ENCODE data around the gene MACROD2. TPM values are rescaled to one million over a fixed set of nuclear protein-coding genes. Genes with fewer than 3 reads are reported as not detected.

The MACROD2 gene
- total RNA-seq, 2 donors from 2014 or later, result 8.0 to 19.4 TPM

DNA sequence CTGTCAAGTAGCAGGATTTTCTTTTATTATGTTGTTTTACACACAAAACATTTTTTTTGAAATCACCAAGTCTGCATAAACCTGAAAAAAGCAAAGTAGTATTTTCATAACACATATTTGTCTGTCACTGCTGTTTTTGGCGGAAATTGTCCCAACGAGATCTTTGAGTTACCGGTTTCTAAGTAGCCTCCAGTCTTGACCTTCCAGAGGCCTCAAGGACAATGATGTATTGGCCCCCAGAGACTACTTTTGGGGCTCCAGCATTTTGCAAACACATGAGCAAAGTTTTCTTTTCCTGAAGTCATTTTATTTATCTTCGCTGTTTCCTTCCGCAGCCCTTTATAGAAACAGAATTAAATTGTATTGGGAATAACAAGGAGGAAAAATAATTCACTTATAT, 1715.3 kb downstream of the MACROD2 start:
- Histone ChIP-seq H3K4me3 (no peak overlapping the region), H3K27ac (no peak overlapping the region), H3K27me3 (replicated peaks; ENCODE audit: insufficient read depth) (no peaks in the 10 kb centered on the region), H3K36me3 (no peaks in the 10 kb centered on the region), H3K4me1 (replicated peaks) (no peaks in the 10 kb centered on the region), H3K9me3 (no peaks in the 10 kb centered on the region)
- no peak for DNase-seq (ENCODE audit: low spot score)
- TF ChIP-seq POLR2AphosphoS5 (IDR thresholded peaks at IDR 0.05) (no peak), POLR2A (IDR thresholded peaks at IDR 0.05) (no peak)
- TF ChIP-seq, protein P1, sequence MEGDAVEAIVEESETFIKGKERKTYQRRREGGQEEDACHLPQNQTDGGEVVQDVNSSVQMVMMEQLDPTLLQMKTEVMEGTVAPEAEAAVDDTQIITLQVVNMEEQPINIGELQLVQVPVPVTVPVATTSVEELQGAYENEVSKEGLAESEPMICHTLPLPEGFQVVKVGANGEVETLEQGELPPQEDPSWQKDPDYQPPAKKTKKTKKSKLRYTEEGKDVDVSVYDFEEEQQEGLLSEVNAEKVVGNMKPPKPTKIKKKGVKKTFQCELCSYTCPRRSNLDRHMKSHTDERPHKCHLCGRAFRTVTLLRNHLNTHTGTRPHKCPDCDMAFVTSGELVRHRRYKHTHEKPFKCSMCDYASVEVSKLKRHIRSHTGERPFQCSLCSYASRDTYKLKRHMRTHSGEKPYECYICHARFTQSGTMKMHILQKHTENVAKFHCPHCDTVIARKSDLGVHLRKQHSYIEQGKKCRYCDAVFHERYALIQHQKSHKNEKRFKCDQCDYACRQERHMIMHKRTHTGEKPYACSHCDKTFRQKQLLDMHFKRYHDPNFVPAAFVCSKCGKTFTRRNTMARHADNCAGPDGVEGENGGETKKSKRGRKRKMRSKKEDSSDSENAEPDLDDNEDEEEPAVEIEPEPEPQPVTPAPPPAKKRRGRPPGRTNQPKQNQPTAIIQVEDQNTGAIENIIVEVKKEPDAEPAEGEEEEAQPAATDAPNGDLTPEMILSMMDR (IDR thresholded peaks at IDR 0.05), result no peak
- 93% methylated on average over 5 of the region's 5 CpGs for WGBS
- intact Hi-C loops (cut with DNase I), result no loop called here

DNA sequence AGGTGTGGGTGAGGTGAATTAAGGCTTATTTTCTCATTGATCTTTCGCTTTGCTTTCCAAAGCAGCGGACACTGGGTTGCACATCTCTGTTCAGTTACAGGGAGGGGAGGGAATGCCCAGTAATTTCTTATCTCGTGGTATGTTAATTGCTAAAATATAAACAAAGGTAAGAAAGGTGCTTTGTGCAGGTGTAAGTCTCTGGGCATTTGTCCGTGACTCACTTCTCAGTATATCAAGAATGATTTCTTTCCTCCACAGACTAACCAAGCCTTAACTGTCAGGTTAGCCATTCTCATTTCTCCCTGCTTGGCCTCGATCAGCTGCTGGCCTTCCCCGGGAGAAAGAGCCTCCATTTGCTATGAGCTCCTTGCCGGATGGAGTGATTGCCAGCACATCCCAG, 1715.9 kb downstream of the MACROD2 start:
- no peak overlapping the region for H3K4me3 ChIP-seq
- H3K36me3 ChIP-seq, result no peaks in the 10 kb centered on the region
- no peaks in the 10 kb centered on the region for H3K9me3 ChIP-seq
- DNase-seq (ENCODE audit: low spot score), result no peak
- no peaks in the 10 kb centered on the region for H3K4me1 ChIP-seq (replicated peaks)
- no peak for TF ChIP-seq POLR2AphosphoS5 (IDR thresholded peaks at IDR 0.05)
- no peak for TF ChIP-seq POLR2A (IDR thresholded peaks at IDR 0.05)
- TF ChIP-seq, protein P1 (IDR thresholded peaks at IDR 0.05), result no peak
- H3K27ac ChIP-seq, result no peak overlapping the region
- intact Hi-C loops (cut with DNase I), result no loop called here
- no peaks in the 10 kb centered on the region for H3K27me3 ChIP-seq (replicated peaks; ENCODE audit: insufficient read depth)
- WGBS, result 86% methylated on average over 7 of the region's 7 CpGs

DNA sequence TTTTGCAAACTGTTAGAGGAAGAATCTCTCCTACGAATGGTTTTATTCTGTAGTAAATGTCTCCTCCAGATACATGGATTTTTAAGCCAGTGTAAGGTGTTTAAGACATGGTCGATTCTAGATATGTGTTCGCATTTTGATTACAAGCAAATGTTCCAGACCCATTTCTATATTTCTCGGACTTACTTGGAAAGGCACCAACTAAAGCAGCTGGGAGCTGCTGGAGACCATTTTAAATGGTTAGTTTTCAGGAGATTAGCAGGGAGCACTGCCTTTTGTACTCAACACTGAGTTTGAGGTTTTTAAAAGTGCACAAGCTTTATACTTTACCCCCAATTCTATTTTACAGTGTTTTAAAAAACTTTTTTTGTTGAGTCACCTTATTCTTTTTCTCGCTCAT, 1720.9 kb downstream of the MACROD2 start:
- TF ChIP-seq, protein P1 (IDR thresholded peaks at IDR 0.05), result no peak
- TF ChIP-seq POLR2A (IDR thresholded peaks at IDR 0.05), result no peak
- TF ChIP-seq POLR2AphosphoS5 (IDR thresholded peaks at IDR 0.05), result no peak
- WGBS, result 73% methylated on average over 5 of the region's 5 CpGs
- Histone ChIP-seq H3K4me3 (no peak overlapping the region), H3K36me3 (no peaks in the 10 kb centered on the region), H3K9me3 (no peaks in the 10 kb centered on the region), H3K27ac (no peak overlapping the region), H3K4me1 (replicated peaks) (no peaks in the 10 kb centered on the region), H3K27me3 (replicated peaks; ENCODE audit: insufficient read depth) (no peaks in the 10 kb centered on the region)
- no peak for DNase-seq (ENCODE audit: low spot score)
- intact Hi-C loops (cut with DNase I), result no loop called here

DNA sequence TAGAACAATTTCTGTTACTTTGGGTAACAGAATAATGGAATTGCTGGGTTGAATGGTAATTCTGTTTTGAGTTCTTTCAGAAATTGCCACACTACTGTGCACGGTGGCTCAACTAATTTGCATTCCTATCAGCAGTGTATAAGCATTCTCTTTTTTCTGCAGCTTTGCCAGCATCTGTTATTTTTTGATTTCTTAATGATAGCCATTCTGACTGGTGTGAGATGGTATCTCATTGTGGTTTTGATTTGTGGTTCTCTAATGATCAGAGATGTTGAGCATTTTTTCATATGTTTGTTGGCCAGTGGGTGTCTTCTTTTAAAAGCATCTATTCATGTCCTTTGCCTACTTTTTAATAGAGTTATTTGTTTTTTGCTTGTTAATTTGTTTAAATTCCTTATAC, 1731.1 kb downstream of the MACROD2 start:
- Histone ChIP-seq H3K4me3 (no peak overlapping the region), H3K9me3 (no peaks in the 10 kb centered on the region), H3K36me3 (no peaks in the 10 kb centered on the region), H3K27me3 (replicated peaks; ENCODE audit: insufficient read depth) (no peaks in the 10 kb centered on the region), H3K27ac (no peak overlapping the region), H3K4me1 (replicated peaks) (no peaks in the 10 kb centered on the region)
- WGBS, result 89% methylated on average over 1 of the region's 1 CpG
- intact Hi-C loops (cut with DNase I), result no loop called here
- TF ChIP-seq, protein P1 (IDR thresholded peaks at IDR 0.05), result no peak
- no peak for DNase-seq (ENCODE audit: low spot score)

DNA sequence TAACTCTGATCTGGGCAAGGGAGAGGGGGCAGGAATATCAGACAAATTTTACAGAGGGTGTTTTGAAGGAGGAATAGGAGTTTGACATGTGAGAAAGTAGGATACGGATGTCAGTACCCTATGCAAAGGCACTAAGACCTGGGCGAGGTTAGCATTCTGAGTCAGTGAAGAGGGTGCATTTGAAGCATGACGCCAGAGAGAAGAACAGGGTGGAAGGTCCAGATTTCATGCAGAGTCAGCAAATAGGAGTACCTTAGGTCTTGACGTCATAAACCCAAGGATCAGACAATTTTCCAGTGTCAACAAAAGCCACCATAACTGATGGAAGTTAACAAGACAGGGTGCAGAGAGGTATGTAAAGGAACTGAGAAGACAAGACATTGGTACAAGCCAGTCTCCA, 1738.7 kb downstream of the MACROD2 start:
- DNase-seq (ENCODE audit: low spot score), result no peak
- H3K27ac ChIP-seq, result no peak overlapping the region
- no peaks in the 10 kb centered on the region for H3K36me3 ChIP-seq
- no peaks in the 10 kb centered on the region for H3K27me3 ChIP-seq (replicated peaks; ENCODE audit: insufficient read depth)
- 71% methylated on average over 4 of the region's 4 CpGs for WGBS
- H3K9me3 ChIP-seq, result no peaks in the 10 kb centered on the region
- no peaks in the 10 kb centered on the region for H3K4me1 ChIP-seq (replicated peaks)
- intact Hi-C loops (cut with DNase I), result no loop called here
- no peak for TF ChIP-seq POLR2A (IDR thresholded peaks at IDR 0.05)
- no peak for TF ChIP-seq POLR2AphosphoS5 (IDR thresholded peaks at IDR 0.05)
- no peak overlapping the region for H3K4me3 ChIP-seq
